GM18520 (cell line): ENCODE measurements around the gene U2AF1.
A peak's percentile ranks its signal among the peaks of the same experiment; 100 is the strongest.
"Not testable (repeated sequence)": the region's sequence is repeated elsewhere in the genome, so short reads cannot be mapped to it uniquely, and the experiment has no call there.

Experiments
- ATAC-seq: cut with Tn5 transposase; IDR thresholded peaks from one replicate; pipeline ENCODE4 v1.9.1; 2021; ENCODE audit not compliant: unreplicated experiment

The U2AF1 gene

GRCh38 chr21:43106965-43107793, at the start of gene U2AF1:
Gene U2AF1 (minus strand): TSS chr21:43107570. CDS start chr21:43107494, 76 bp downstream.
- peak; percentile 57 for ATAC-seq

GRCh38 chr21:43153601-43154000, 46.2 kb upstream of the U2AF1 start:
- not testable (repeated sequence) for ATAC-seq

GRCh38 chr21:43149344-43149743, 42.0 kb upstream of the U2AF1 start:
- not testable (repeated sequence) for ATAC-seq

GRCh38 chr21:43147999-43148398, 40.6 kb upstream of the U2AF1 start:
- ATAC-seq: not testable (repeated sequence)

GRCh38 chr21:43146637-43147036, 39.3 kb upstream of the U2AF1 start:
- not testable (repeated sequence) for ATAC-seq

GRCh38 chr21:43141407-43141806, 34.0 kb upstream of the U2AF1 start:
- ATAC-seq: not testable (repeated sequence)

- not testable (repeated sequence) for ATAC-seq
Measured at GRCh38 chr21:43138944-43139343, 31.6 kb upstream of the U2AF1 start.

- not testable (repeated sequence) for ATAC-seq
Measured at GRCh38 chr21:43134520-43134919, 27.1 kb upstream of the U2AF1 start.

GRCh38 chr21:43130094-43130493, 22.7 kb upstream of the U2AF1 start:
- not testable (repeated sequence) for ATAC-seq

GRCh38 chr21:43115956-43116355, 8.6 kb upstream of the U2AF1 start:
- not testable (repeated sequence) for ATAC-seq

GRCh38 chr21:43114483-43114882, 7.1 kb upstream of the U2AF1 start:
- not testable (repeated sequence) for ATAC-seq

GRCh38 chr21:43109006-43109405, 1.6 kb upstream of the U2AF1 start:
- ATAC-seq: not testable (repeated sequence)

GRCh38 chr21:43108177-43108576, 807 bp upstream of the U2AF1 start:
- not testable (repeated sequence) for ATAC-seq

- not testable (repeated sequence) for ATAC-seq
Measured at GRCh38 chr21:43107794-43108137, 396 bp upstream of the U2AF1 start.

GRCh38 chr21:43104642-43105041, 2.7 kb downstream of the U2AF1 start:
- ATAC-seq: not testable (repeated sequence)

- ATAC-seq: not testable (repeated sequence)
Measured at GRCh38 chr21:43102281-43102680, 5.1 kb downstream of the U2AF1 start.

GRCh38 chr21:43101676-43102075, 5.7 kb downstream of the U2AF1 start:
- not testable (repeated sequence) for ATAC-seq

- not testable (repeated sequence) for ATAC-seq
Measured at GRCh38 chr21:43101000-43101399, 6.4 kb downstream of the U2AF1 start.

- ATAC-seq: not testable (repeated sequence)
Measured at GRCh38 chr21:43091979-43092614, 15.3 kb downstream of the U2AF1 start.

GRCh38 chr21:43090947-43091346, 16.4 kb downstream of the U2AF1 start:
- not testable (repeated sequence) for ATAC-seq

GRCh38 chr21:43089463-43089862, 17.9 kb downstream of the U2AF1 start:
- ATAC-seq: not testable (repeated sequence)
